Measurements from ENCODE around the gene GABBR2. TPM values are rescaled to one million over a fixed set of nuclear protein-coding genes. Genes with fewer than 3 reads are reported as not detected.

GABBR2 gene
- polyA plus RNA-seq, 1 of the 3 experiments (the other 2 are of a cell fraction) = not detected

GRCh38 chr9:98240475-98240874 lies 468.3 kb downstream of the GABBR2 start:
- no peaks in the 10 kb centered on the region for H3K4me1 ChIP-seq (ENCODE audit: control insufficient read depth in 1 of 2, insufficient read depth in 2 of 2, low read depth in 1 of 2, low read length in 1 of 2)
- H2AFZ ChIP-seq (ENCODE audit: low read depth) = no peak overlapping the region
- DNase-seq = no peak
- no peaks in the 10 kb centered on the region for H3K9me3 ChIP-seq
- H3K4me2 ChIP-seq = no peak overlapping the region
- no peaks in the 10 kb centered on the region for H3K79me2 ChIP-seq (ENCODE audit: insufficient read depth)
- H3K9ac ChIP-seq = no peak overlapping the region
- H3K36me3 ChIP-seq (replicated peaks in 1 of 2; ENCODE audit: control insufficient read depth in 1 of 2, insufficient read depth in 2 of 2, low read length in 1 of 2) = no peaks in the 10 kb centered on the region
- no peak overlapping the region for H3K27ac ChIP-seq (ENCODE audit: low read depth in 2 of 2, low read length in 1 of 2)
- TF ChIP-seq GABPA (IDR thresholded peaks at IDR 0.05; ENCODE audit: low read depth) = no peak
- TF ChIP-seq RAD21 (IDR thresholded peaks at IDR 0.05; ENCODE audit: low read length) = no peak
- no peak for TF ChIP-seq NRF1 (IDR thresholded peaks at IDR 0.05; ENCODE audit: low read depth, low read length)
- no peak for TF ChIP-seq CHD2 (IDR thresholded peaks at IDR 0.05; ENCODE audit: low read length, partially characterized antibody)
- TF ChIP-seq MEF2A (IDR thresholded peaks at IDR 0.05; ENCODE audit: borderline replicate concordance, low read depth) = no peak
- TF ChIP-seq RFX5 (IDR thresholded peaks at IDR 0.05; ENCODE audit: low read length) = no peak
- no peak for TF ChIP-seq YY1 (IDR thresholded peaks at IDR 0.05; ENCODE audit: low read depth)
- TF ChIP-seq EP300 (IDR thresholded peaks at IDR 0.05; ENCODE audit: borderline replicate concordance in 1 of 2, low read depth in 1 of 2, low read length in 1 of 2) = no peak
- no peak for TF ChIP-seq TCF12 (IDR thresholded peaks at IDR 0.05)
- WGBS (ENCODE audit: low lambda C conversion rate) = 90% methylated on average over 2 of the region's 3 CpGs
- no peaks in the 10 kb centered on the region for H3K9me2 ChIP-seq
- H3K27me3 ChIP-seq (ENCODE audit: insufficient read depth) = no peaks in the 10 kb centered on the region
- H3K4me3 ChIP-seq (ENCODE audit: low read depth in 2 of 2, low read length in 1 of 2) = no peak overlapping the region
- no peaks in the 10 kb centered on the region for H3F3A ChIP-seq (replicated peaks; ENCODE audit: insufficient read depth)
- H4K20me1 ChIP-seq (ENCODE audit: insufficient read depth) = no peaks in the 10 kb centered on the region
- ChIA-PET CTCF (interaction anchor here (1.4 kb wide), 1 partner anchor 35 kb away, joined by 5 read pairs; no protein-coding TSS in a partner anchor), POLR2A (no interaction called here)

Other genes with a start within 250 kb of the GABBR2 start
- gene ANKS6, start 87.6 kb upstream of the GABBR2 start, polyA plus RNA-seq (2012; rRNA removed) = 26.1 and 29.3 TPM in 2 replicates
- 7.4 TPM in 2 replicates for gene GALNT12, start 98.7 kb upstream of the GABBR2 start, polyA plus RNA-seq (2012; rRNA removed)
- 0.76 and 0.84 TPM in 2 replicates for gene COL15A1, start 235.0 kb upstream of the GABBR2 start, polyA plus RNA-seq (2012; rRNA removed)